Ovary (tissue), 3 donors: ENCODE results near the gene DNTT.

Experiments used
- CTCF ChIP-seq, 3 donors: fragments of 450-650 bp in 2 of 3; fragments of 200-600 bp in 1 of 3; IDR thresholded peaks; one replicate each; pipeline versions ENCODE4 v1.5.1 to v1.8.0; 2016 to 2022; ENCODE audit warnings: antibody characterized with exemption in 3 of 3, mild to moderate bottlenecking in 1 of 3
- EP300 ChIP-seq: sonication (generic); formaldehyde crosslinking; IDR thresholded peaks from one replicate; pipeline ENCODE4 v1.6.1; 2017; ENCODE audit warnings: antibody characterized with exemption
- POLR2A ChIP-seq: fragments of 450-650 bp; IDR thresholded peaks from one replicate; pipeline ENCODE4 v1.6.1; 2017; ENCODE audit warnings: antibody characterized with exemption, mild to moderate bottlenecking, moderate library complexity
- donor health status: DM: no; HTN: no; CAD: no.

GRCh38 chr10:96377816-96378294 lies 73.6 kb downstream of the DNTT start:
- TF ChIP-seq CTCF (IDR thresholded peaks at IDR 0.05) = no peak
- TF ChIP-seq POLR2A = no peak
- no peak for TF ChIP-seq EP300
